DLD1 (cell line): Measurements from ENCODE around the gene NAT16.
"Not testable (repeated sequence)": the region's sequence is repeated elsewhere in the genome, so short reads cannot be mapped to it uniquely, and the experiment has no call there.

Experiments
- in situ Hi-C: cut with HindIII; loops from 2 replicates; pipeline ENCODE4 v1.10.0; 2017; ENCODE audit warnings: low sequenced_read_pairs

Gene NAT16

GRCh38 chr7:101129603-101130117 is 50.4 kb downstream of the NAT16 start:
- in situ Hi-C loops, result no loop called here

DNA sequence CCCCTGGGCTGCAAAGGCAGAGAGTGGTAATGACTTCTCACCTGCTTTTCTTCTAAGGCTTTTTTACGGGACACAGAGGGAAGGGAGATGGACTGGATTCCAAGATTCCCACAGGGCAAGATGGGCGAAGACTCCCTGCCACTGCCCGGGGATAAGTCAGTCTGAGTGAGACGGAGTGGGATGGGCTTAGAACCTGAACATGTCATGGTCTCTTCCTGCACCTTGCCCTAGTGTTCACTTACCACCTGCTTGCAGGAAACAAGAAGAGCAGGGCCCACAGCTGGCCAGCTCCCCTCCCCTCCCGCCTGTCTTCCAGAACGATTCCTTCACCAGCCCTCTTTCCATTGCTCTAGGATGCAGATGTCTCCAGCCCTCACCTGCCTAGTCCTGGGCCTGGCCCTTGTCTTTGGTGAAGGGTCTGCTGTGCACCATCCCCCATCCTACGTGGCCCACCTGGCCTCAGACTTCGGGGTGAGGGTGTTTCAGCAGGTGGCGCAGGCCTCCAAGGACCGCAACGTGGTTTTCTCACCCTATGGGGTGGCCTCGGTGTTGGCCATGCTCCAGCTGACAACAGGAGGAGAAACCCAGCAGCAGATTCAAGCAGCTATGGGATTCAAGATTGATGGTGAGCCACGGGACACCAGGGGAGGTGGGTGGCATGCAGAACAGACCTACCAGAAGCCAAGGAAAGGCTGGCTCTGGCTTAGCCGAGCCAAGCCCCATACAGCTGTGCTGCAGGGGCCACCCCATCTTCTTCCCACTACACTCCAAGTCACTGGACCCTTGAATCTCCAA is 51.9 kb downstream of the NAT16 start:
- in situ Hi-C loops, result no loop called here

DNA sequence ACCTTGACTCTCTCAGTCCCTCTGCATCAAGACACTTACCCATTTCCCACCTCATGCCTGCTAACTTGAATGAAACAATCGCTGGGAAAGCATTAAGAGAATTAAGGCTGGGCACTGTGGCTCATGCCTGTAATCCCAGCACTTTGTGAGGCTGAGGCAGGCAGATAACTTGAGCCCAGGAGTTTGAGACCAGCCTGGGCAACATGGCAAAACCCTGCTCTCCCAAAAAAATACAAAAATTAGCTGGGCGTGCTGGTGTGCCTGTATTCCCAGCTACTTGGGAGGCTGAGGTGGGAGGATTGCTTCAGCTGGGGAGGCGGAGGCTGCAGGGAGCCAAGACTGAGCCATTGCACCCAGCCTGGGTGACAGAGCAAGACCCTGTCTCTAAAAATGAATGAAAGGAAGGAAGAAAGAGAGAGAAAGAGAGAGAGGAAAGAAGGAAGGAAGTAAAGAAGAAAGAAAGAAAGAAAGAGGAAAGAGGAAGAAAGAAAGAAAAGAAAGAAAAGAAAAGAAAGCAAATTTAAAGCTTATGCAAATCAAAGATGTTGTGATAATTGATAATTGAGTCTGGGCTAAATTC is 52.5 kb downstream of the NAT16 start:
- in situ Hi-C loops, result no loop called here

DNA sequence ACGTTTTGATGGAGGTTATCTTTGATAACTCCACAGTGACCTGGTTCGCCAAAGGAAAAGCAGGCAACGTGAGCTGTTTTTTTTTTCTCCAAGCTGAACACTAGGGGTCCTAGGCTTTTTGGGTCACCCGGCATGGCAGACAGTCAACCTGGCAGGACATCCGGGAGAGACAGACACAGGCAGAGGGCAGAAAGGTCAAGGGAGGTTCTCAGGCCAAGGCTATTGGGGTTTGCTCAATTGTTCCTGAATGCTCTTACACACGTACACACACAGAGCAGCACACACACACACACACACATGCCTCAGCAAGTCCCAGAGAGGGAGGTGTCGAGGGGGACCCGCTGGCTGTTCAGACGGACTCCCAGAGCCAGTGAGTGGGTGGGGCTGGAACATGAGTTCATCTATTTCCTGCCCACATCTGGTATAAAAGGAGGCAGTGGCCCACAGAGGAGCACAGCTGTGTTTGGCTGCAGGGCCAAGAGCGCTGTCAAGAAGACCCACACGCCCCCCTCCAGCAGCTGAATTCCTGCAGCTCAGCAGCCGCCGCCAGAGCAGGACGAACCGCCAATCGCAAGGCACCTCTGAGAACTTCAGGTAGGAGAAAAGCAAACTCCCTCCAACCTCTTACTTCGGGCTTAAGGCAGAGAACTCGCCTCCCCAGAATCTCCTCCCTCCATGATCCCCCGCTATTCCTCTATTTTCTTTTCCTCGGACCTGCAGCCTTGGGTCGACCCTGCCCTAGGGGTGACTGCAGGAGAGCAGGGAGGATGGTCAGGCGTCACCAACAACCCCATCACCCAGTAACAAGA is 53.2 kb downstream of the NAT16 start, which contains the start of gene SERPINE1:
TSS of gene SERPINE1 (plus strand) at position 454 of the 809 bp plus-strand sequence. CDS start 1,290 bp downstream, outside the sequence.
- in situ Hi-C loops, result no loop called here

GRCh38 chr7:101125989-101126650 is 54.0 kb downstream of the NAT16 start:
- in situ Hi-C loops, result no loop called here

GRCh38 chr7:101124376-101125056 is 55.6 kb downstream of the NAT16 start:
- in situ Hi-C loops, result no loop called here

GRCh38 chr7:101123703-101124068 is 56.4 kb downstream of the NAT16 start:
- in situ Hi-C loops, result no loop called here

DNA sequence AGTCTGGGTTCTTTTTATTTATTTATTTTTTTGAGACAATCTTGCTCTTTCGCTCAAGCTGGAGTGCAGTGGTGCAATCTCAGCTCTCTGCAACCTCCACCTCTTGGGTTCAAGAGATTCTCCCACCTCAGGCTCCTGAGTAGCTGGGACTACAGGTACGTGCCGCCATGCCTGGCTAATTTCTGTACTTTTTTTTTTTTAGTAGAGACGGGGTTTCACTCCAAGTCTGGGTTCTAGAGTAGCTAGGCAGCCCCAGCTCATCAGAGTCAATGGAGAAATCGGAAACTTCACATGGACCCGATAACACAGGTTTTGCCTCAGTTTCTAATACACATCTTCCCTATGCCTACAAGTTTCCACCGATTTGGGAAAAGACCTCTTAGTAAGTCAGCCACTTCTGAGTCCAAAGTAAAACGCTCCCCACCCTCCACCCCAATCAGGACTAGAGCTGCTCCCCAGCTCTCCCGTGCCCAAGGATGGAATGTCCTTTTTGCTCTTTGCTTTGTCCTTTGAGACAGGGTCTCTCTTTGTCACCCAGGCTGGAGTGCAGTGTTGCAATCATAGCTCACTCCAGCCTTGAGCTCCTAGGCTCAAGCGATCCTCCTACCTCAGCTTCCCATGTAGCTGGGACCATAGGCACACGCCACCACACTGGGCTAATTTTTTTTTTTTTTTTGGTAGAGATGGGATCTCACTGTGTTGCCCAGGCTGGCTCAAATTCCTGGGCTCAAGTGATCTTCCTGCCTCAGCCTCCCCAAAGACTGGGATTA is 57.0 kb downstream of the NAT16 start:
- in situ Hi-C loops, result no loop called here

DNA sequence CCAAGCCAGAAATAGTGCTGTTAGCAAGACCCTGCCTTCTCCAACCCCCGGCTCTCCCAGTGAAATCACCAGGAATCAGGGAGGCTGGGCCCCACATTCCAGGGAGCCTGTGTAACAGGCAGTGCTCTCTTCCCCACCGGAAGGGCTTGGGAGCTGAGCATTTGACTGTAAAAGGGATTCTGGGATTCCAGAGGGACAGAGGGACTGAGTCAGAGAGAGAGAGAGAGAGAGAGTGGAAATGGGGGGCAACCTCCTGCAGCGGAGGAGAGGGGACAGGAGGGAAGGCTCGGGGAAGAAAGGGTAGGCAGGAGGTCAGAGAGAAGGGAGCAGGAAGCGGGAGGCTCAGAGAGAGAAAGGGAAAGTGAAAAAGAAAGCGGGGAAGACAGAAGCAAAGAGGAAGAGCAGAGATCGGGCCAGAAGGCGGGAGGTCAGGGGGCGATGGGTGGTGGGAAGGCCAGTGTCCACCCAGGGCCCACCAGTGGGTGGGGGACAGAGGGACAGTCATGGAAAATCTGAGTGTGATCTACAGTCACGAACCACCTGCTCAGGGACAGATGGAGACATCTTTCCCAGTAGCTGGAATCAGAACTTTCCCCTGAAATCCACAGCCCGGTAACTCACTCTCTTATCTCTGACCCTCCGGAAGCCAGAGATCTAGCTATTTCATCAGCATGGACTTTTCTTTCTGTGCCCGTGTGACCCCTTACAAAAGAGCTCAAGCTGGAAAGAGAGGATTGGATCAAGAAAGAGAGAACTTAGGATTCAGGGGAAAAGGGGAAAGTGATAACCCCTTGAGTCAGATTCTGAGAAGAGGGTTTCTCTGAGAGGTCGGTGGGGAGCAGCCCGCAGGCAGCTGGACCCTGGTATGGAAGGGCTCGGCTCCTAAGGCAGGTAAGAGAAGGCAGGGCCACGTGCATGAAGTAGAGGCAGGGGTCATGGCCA is 57.8 kb downstream of the NAT16 start:
- in situ Hi-C loops, result no loop called here

DNA sequence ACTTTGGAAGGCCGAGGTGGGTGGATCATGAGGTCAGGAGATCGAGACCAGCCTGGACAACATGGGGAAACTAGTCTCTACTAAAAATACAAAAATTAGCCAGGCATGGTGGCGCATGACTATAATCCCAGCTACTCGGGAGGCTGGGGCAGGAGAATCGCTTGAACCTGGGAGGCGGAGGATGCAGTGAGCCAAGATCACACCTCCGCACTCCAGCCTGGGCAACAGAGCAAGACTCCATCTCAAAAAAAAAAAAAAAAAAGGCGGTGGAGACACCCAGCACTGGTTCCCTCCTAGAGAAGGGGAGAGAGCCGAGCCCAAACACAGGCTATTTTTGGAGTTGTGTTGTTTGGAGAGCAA is 58.5 kb downstream of the NAT16 start:
- in situ Hi-C loops, result not testable (repeated sequence)
